ELR (cell line): ENCODE measurements around the gene MACF1.
A peak's percentile ranks its signal among the peaks of the same experiment; 100 is the strongest.

Experiments used
- DNase-seq: peaks from one replicate; pipeline ENCODE4 v3.0.0-alpha.2; 2015; ENCODE audit warnings: low read depth

MACF1 gene

GRCh38 chr1:39310691-39311090, 106.2 kb downstream of the MACF1 start:
- no peak for DNase-seq

- no peak for DNase-seq
These were observed 112.6 kb downstream of the MACF1 start for GRCh38 chr1:39317111-39317510.

- no peak for DNase-seq
These were observed 113.6 kb downstream of the MACF1 start for GRCh38 chr1:39317910-39318633.

GRCh38 chr1:39321979-39322378, 117.5 kb downstream of the MACF1 start:
- DNase-seq: no peak

GRCh38 chr1:39322431-39322830, 117.9 kb downstream of the MACF1 start:
- DNase-seq: no peak

GRCh38 chr1:39324888-39325287, 120.4 kb downstream of the MACF1 start:
- DNase-seq: no peak

GRCh38 chr1:39326836-39327235, 122.3 kb downstream of the MACF1 start:
- DNase-seq: no peak

- DNase-seq: no peak
These were observed 123.6 kb downstream of the MACF1 start for GRCh38 chr1:39328095-39328494.

GRCh38 chr1:39328586-39329121, 124.2 kb downstream of the MACF1 start:
- DNase-seq: no peak

GRCh38 chr1:39331647-39332046, 127.2 kb downstream of the MACF1 start:
- no peak for DNase-seq

GRCh38 chr1:39332291-39332690, 127.8 kb downstream of the MACF1 start:
- peak; percentile 18 for DNase-seq

GRCh38 chr1:39332828-39333227, 128.3 kb downstream of the MACF1 start:
- DNase-seq: no peak

GRCh38 chr1:39333296-39333695, 128.8 kb downstream of the MACF1 start:
- no peak for DNase-seq

- no peak for DNase-seq
These were observed 130.7 kb downstream of the MACF1 start for GRCh38 chr1:39335216-39335615.

- DNase-seq: no peak
These were observed 132.6 kb downstream of the MACF1 start for GRCh38 chr1:39337067-39337466.

- DNase-seq: no peak
These were observed 138.3 kb downstream of the MACF1 start for GRCh38 chr1:39342776-39343175.

- DNase-seq: peak; percentile 4
These were observed 140.1 kb downstream of the MACF1 start for GRCh38 chr1:39344394-39345154.

GRCh38 chr1:39346872-39347271, 142.4 kb downstream of the MACF1 start:
- DNase-seq: no peak

- DNase-seq: no peak
These were observed 143.8 kb downstream of the MACF1 start for GRCh38 chr1:39348278-39348677.

GRCh38 chr1:39352881-39353280, 148.4 kb downstream of the MACF1 start:
- DNase-seq: no peak

- peak; percentile 7 for DNase-seq
These were observed 150.1 kb downstream of the MACF1 start for GRCh38 chr1:39354572-39354971.

GRCh38 chr1:39358491-39358890, 154.0 kb downstream of the MACF1 start:
- DNase-seq: no peak

- DNase-seq: no peak
These were observed 154.6 kb downstream of the MACF1 start for GRCh38 chr1:39359028-39359570.
